Pancreas (tissue), 10 donors: ENCODE data around the gene FASTK. TPM values are rescaled to one million over a fixed set of nuclear protein-coding genes. Genes with fewer than 3 reads are reported as not detected.

ENCODE experiments used
- ATAC-seq, 4 donors: fragments of 200-7000 bp; cut with Tn5 transposase; one replicate each; pipeline versions ENCODE4 v1.8.0 to v1.9.1; 2020; ENCODE audit warnings: mild to moderate bottlenecking in 4 of 4, moderate library complexity in 4 of 4
- DNase-seq, 6 donors: peaks; one replicate each; pipeline ENCODE4 v3.0.0-alpha.2; 2020
- FAIRE-seq: peaks from 2 replicates; lab custom pipeline; 2012; peaks lifted over from hg19 to GRCh38; lab: Jason Lieb, UNC
- H3K27ac ChIP-seq, 4 donors: fragments of 200-600 bp; sonication (generic); 1 replicate in 3 of 4; 2 replicates in 1 of 4; pipeline versions ENCODE4 v1.5.0 to v1.8.0; 2020
- H3K27me3 ChIP-seq, 4 donors: fragments of 200-600 bp; one replicate each; pipeline ENCODE4 v1.8.0; 2021
- H3K36me3 ChIP-seq, 3 donors: fragments of 200-600 bp; sonication (generic) in 1 of 3; one replicate each; pipeline versions ENCODE4 v1.5.0 to v1.8.0; 2020 to 2021
- H3K4me1 ChIP-seq, 3 donors: fragments of 200-600 bp; one replicate each; pipeline ENCODE4 v1.8.0; 2021
- H3K4me3 ChIP-seq, 4 donors: fragments of 200-600 bp; sonication (generic) in 2 of 4; one replicate each; pipeline versions ENCODE4 v1.5.0 to v1.8.0; 2020 to 2021
- H3K9me3 ChIP-seq, 4 donors: fragments of 200-600 bp; one replicate each; pipeline ENCODE4 v1.8.0; 2021
- CTCF ChIP-seq, 4 donors: fragments of 200-600 bp; sonication (generic) in 3 of 4; IDR thresholded peaks; one replicate each; pipeline versions ENCODE4 v1.5.0 to v1.8.0; 2021; ENCODE audit warnings: antibody characterized with exemption in 4 of 4
- WGBS, 2 donors: extraction: QIAGEN DNeasy Blood & Tissue Kit; methylation state at CpG; one replicate each; pipeline ENCODE4 v1.1.7; 2013; 5-methylcytosine and 5-hydroxymethylcytosine counted together
- intact Hi-C, 3 donors: fragments of 100-400 bp; cut with DNase I; formaldehyde crosslinking; loops; one replicate each; pipeline versions ENCODE4 v1.11.1 to v1.14.2; 2022
- polyA plus RNA-seq, 2 donors: library from polyadenylated mRNA; stranded (reverse); fragments of 200-250 nt; gene quantifications; one replicate each; pipeline ENCODE4 v1.2.3, GENCODE V29; 2013
- total RNA-seq, 6 donors: library from RNA; stranded (reverse); fragmentation: NEBNext Ultra II Directional in 4 of 6; extraction: Animal tissue kit (Norgen Biotek cat#: 25700) in 4 of 6; gene quantifications; one replicate each; pipeline versions ENCODE4 v1.2.1 to v1.2.4, GENCODE V29; 2021 to 2023
- donor health status: healthy with polysubstance abuse.
- donor health status: DM: no; HTN: no; CAD: no; lungs with moderate emphysema.
- donor health status: DM: no; HTN: no; CAD: no.
- donor health status: control.
- donor health status: control.
- donor health status: Bipolar disorder and iron deficiency.
- donor health status: DM: yes; HTN: yes; CAD: no.
- donor health status: DM: no; HTN: no; CAD: no.
- donor health status: DM: no; HTN: no; CAD: no.
- donor health status: DM: yes; HTN: yes; CAD: no.

FASTK gene
- total and polyA plus RNA-seq, 8 donors = 23.5 to 265 (median 40.0) TPM

- WGBS, 2 donors = 66 to 67% methylated on average over 32 to 33 of the region's 33 CpGs
- peaks cover 7 to 23% (median 11%) of the 10 kb centered on the region in 3 donors for H3K4me1 ChIP-seq
- intact Hi-C loops = no loop called here
- no peak for ATAC-seq
- peaks cover 0 to 28% (median 13%) of the 10 kb centered on the region in 3 donors for H3K36me3 ChIP-seq
- no peak for TF ChIP-seq CTCF (IDR thresholded peaks at IDR 0.05)
- H3K4me3 ChIP-seq = no peak overlapping the region
- no peaks in the 10 kb centered on the region for H3K9me3 ChIP-seq
- no peaks in the 10 kb centered on the region for H3K27me3 ChIP-seq
- peak in 2 of 6 donors; percentile 38 to 84 for DNase-seq
- FAIRE-seq = no peak
- H3K27ac ChIP-seq = no peak overlapping the region
Observed at GRCh38 chr7:151076863-151077704, 3.5 kb downstream of the FASTK start.

- Histone ChIP-seq H3K4me1 (peaks cover 3 to 12% (median 9%) of the 10 kb centered on the region in 3 donors), H3K9me3 (no peaks in the 10 kb centered on the region), H3K36me3 (peaks cover 0 to 39% (median 16%) of the 10 kb centered on the region in 3 donors), H3K27ac (no peak overlapping the region), H3K27me3 (no peaks in the 10 kb centered on the region), H3K4me3 (no peak overlapping the region)
- WGBS, 2 donors = 86 to 87% methylated on average over 22 of the region's 22 CpGs
- TF ChIP-seq CTCF (IDR thresholded peaks at IDR 0.05) = no peak
- ATAC-seq (no peak), FAIRE-seq (no peak), DNase-seq (peak in 2 of 6 donors; percentile 37 to 58)
- intact Hi-C loops = no loop called here
Observed at GRCh38 chr7:151075978-151076426, 4.6 kb downstream of the FASTK start.

GRCh38 chr7:151075662-151075971 is 5.0 kb downstream of the FASTK start:
- ATAC-seq (no peak), FAIRE-seq (no peak), DNase-seq (peak in 1 of 6 donors; percentile 24)
- H3K9me3 ChIP-seq = no peaks in the 10 kb centered on the region
- no peak for TF ChIP-seq CTCF (IDR thresholded peaks at IDR 0.05)
- H3K4me1 ChIP-seq = peaks cover 3 to 11% (median 9%) of the 10 kb centered on the region in 3 donors
- H3K4me3 ChIP-seq = no peak overlapping the region
- intact Hi-C loops = no loop called here
- WGBS, 2 donors = 84 to 87% methylated on average over 6 to 7 of the region's 7 CpGs
- H3K27ac ChIP-seq = no peak overlapping the region
- H3K27me3 ChIP-seq = no peaks in the 10 kb centered on the region
- peaks cover 0 to 43% (median 20%) of the 10 kb centered on the region in 3 donors for H3K36me3 ChIP-seq

GRCh38 chr7:151074817-151075661 is 5.6 kb downstream of the FASTK start:
- 91 to 92% methylated on average over 26 of the region's 26 CpGs for WGBS, 2 donors
- peaks cover 3 to 11% (median 9%) of the 10 kb centered on the region in 3 donors for H3K4me1 ChIP-seq
- H3K27ac ChIP-seq = no peak overlapping the region
- peaks cover 0 to 48% (median 26%) of the 10 kb centered on the region in 3 donors for H3K36me3 ChIP-seq
- no peak overlapping the region for H3K4me3 ChIP-seq
- ATAC-seq (no peak), DNase-seq (peak in 2 of 6 donors; percentile 25 to 67), FAIRE-seq (no peak)
- no peaks in the 10 kb centered on the region for H3K27me3 ChIP-seq
- intact Hi-C loops = no loop called here
- TF ChIP-seq CTCF (IDR thresholded peaks at IDR 0.05) = no peak
- H3K9me3 ChIP-seq = no peaks in the 10 kb centered on the region
